22Rv1 (cell line): Measurements from ENCODE around the gene ADNP2.

ENCODE experiments used
- ZFX ChIP-seq: fragments of 450-650 bp; IDR thresholded peaks from 2 replicates; pipeline ENCODE4 v1.6.1; 2017; ENCODE audit warnings: antibody characterized with exemption, borderline replicate concordance
- TF ChIP-seq, protein P1 (sequence below): fragments of 450-650 bp; IDR thresholded peaks from 2 replicates; pipeline ENCODE4 v1.5.1; 2017; ENCODE audit warnings: mild to moderate bottlenecking

DNA sequence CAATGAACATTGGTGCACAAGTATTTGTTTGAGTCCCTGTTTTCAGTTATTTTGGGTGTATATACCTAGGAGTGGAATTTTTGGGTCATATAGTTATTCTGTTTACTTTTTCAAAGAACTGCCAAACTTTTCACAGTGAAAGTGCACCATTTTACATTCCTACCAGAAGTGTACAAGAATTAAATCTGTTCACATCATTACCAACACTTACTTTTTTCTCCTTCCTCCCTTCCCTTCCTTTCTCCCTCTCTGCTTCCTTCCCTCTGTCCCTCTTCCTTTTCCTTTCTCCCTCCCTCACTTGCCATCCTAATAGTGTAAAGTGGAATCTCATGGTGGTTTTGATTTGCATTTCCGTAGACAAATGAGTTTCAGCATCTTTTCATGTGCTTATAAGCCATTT lies 11.9 kb downstream of the ADNP2 start:
- TF ChIP-seq, protein P1, sequence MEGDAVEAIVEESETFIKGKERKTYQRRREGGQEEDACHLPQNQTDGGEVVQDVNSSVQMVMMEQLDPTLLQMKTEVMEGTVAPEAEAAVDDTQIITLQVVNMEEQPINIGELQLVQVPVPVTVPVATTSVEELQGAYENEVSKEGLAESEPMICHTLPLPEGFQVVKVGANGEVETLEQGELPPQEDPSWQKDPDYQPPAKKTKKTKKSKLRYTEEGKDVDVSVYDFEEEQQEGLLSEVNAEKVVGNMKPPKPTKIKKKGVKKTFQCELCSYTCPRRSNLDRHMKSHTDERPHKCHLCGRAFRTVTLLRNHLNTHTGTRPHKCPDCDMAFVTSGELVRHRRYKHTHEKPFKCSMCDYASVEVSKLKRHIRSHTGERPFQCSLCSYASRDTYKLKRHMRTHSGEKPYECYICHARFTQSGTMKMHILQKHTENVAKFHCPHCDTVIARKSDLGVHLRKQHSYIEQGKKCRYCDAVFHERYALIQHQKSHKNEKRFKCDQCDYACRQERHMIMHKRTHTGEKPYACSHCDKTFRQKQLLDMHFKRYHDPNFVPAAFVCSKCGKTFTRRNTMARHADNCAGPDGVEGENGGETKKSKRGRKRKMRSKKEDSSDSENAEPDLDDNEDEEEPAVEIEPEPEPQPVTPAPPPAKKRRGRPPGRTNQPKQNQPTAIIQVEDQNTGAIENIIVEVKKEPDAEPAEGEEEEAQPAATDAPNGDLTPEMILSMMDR = no peak
- TF ChIP-seq ZFX = no peak
